ENCODE results near the gene ATG9B.

GRCh38 chr7:150996376-150997074, 27.8 kb downstream of the ATG9B start:
- TF ChIP-seq CTCF (IDR thresholded peaks at IDR 0.05; ENCODE audit: poor library complexity) (no peak), EZH2 (IDR thresholded peaks at IDR 0.05; ENCODE audit: borderline replicate concordance) (no peak)
